CD4-positive, CD25-positive, alpha-beta regulatory T cell (primary cell): ENCODE results near the gene IGSF1. TPM values are rescaled to one million over a fixed set of nuclear protein-coding genes. Genes with fewer than 3 reads are reported as not detected.

Source experiments
- ATAC-seq, 2 donors: fragments of 150-1000 bp; cut with Tn5 transposase; one replicate each; pipeline ENCODE4 v1.10.0; 2021; ENCODE audit warnings: low read depth in 2 of 2, moderate number of reproducible peaks in 2 of 2, moderate library complexity in 1 of 2
- DNase-seq, 3 donors: peaks; one replicate each; pipeline versions ENCODE4 v3.0.0 to v3.0.0-alpha.2; 2012 to 2022; ENCODE audit warnings: mixed read lengths in 1 of 3
- H3K27ac ChIP-seq: one replicate; pipeline ENCODE4 v1.7.0; 2013; ENCODE audit warnings: mild to moderate bottlenecking, low read length; ENCODE audit not compliant: insufficient read depth, poor library complexity, severe bottlenecking
- H3K27me3 ChIP-seq: one replicate; pipeline ENCODE4 v1.7.0; 2013; ENCODE audit warnings: low read length; ENCODE audit not compliant: control insufficient read depth, insufficient read depth
- H3K36me3 ChIP-seq: one replicate; pipeline ENCODE4 v1.7.0; 2013; ENCODE audit warnings: mild to moderate bottlenecking, low read length, moderate library complexity; ENCODE audit not compliant: control insufficient read depth, insufficient read depth
- H3K4me1 ChIP-seq: 2 replicates; pipeline ENCODE4 v1.7.0; 2013; ENCODE audit warnings: mild to moderate bottlenecking, low read length; ENCODE audit not compliant: insufficient read depth, control insufficient read depth, poor library complexity, severe bottlenecking
- H3K4me3 ChIP-seq: one replicate; pipeline ENCODE4 v1.7.0; 2013; ENCODE audit warnings: low read depth, mild to moderate bottlenecking, low read length, moderate library complexity
- H3K9me3 ChIP-seq, 2 experiments: 1 replicate in 1 of 2; 2 replicates in 1 of 2; pipeline ENCODE4 v1.7.0; 2013; ENCODE audit warnings: low read length in 2 of 2, mild to moderate bottlenecking in 1 of 2, moderate library complexity in 1 of 2; ENCODE audit not compliant: control insufficient read depth in 2 of 2
- H3K27ac Mint-ChIP-seq, 3 donors: one replicate each; pipeline ENCODE4 v1.8.0; 2020 to 2022; ENCODE audit warnings: mild to moderate bottlenecking in 3 of 3, mixed read lengths in 3 of 3, moderate library complexity in 2 of 3
- H3K27me3 Mint-ChIP-seq: one replicate; pipeline ENCODE4 v1.8.0; 2022; ENCODE audit warnings: mild to moderate bottlenecking, mixed read lengths
- H3K36me3 Mint-ChIP-seq: one replicate; pipeline ENCODE4 v1.8.0; 2020; ENCODE audit warnings: mixed read lengths
- H3K4me1 Mint-ChIP-seq, 4 donors: one replicate each; pipeline ENCODE4 v1.8.0; 2020 to 2022; ENCODE audit warnings: mixed read lengths in 4 of 4, mild to moderate bottlenecking in 1 of 4
- H3K4me3 Mint-ChIP-seq, 4 donors: one replicate each; pipeline ENCODE4 v1.8.0; 2020 to 2022; ENCODE audit warnings: mild to moderate bottlenecking in 4 of 4, mixed read lengths in 4 of 4, moderate library complexity in 3 of 4
- H3K9me3 Mint-ChIP-seq, 7 donors: one replicate each; pipeline ENCODE4 v1.8.0; 2020 to 2022; ENCODE audit warnings: mixed read lengths in 7 of 7, mild to moderate bottlenecking in 3 of 7, moderate library complexity in 2 of 7
- polyA plus RNA-seq, 4 donors: library from polyadenylated mRNA; unstranded; fragments of 300-500 nt; fragmentation: Illumina TruSeq; gene quantifications; one replicate each; pipeline ENCODE4 v1.2.3, GENCODE V29; 2021
- total RNA-seq: library from RNA; stranded (reverse); gene quantifications from one replicate; pipeline ENCODE4 v1.2.3, GENCODE V29; 2022

The IGSF1 gene
- total and polyA plus RNA-seq, 5 donors from 2014 or later = not detected

GRCh38 chrX:131308980-131309379, 19.9 kb upstream of the IGSF1 start:
- H3K27ac ChIP-seq = no peak overlapping the region
- Mint-ChIP-seq H3K4me3 (no peak overlapping the region), H3K4me1 (no peaks in the 10 kb centered on the region), H3K9me3 (no peaks in the 10 kb centered on the region), H3K27me3 (no peaks in the 10 kb centered on the region), H3K36me3 (no peaks in the 10 kb centered on the region), H3K27ac (no peak overlapping the region)
- no peak for ATAC-seq
- no peaks in the 10 kb centered on the region for H3K27me3 ChIP-seq
- no peak for DNase-seq
- no peaks in the 10 kb centered on the region for H3K4me1 ChIP-seq
- no peaks in the 10 kb centered on the region for H3K36me3 ChIP-seq
- no peak overlapping the region for H3K4me3 ChIP-seq
- no peaks in the 10 kb centered on the region for H3K9me3 ChIP-seq

GRCh38 chrX:131306601-131307000, 17.5 kb upstream of the IGSF1 start:
- Mint-ChIP-seq H3K27ac (no peak overlapping the region), H3K36me3 (no peaks in the 10 kb centered on the region), H3K27me3 (no peaks in the 10 kb centered on the region), H3K9me3 (no peaks in the 10 kb centered on the region), H3K4me1 (no peaks in the 10 kb centered on the region), H3K4me3 (no peak overlapping the region)
- ATAC-seq (no peak), DNase-seq (no peak)
- Histone ChIP-seq H3K9me3 (no peaks in the 10 kb centered on the region), H3K4me1 (no peaks in the 10 kb centered on the region), H3K27ac (no peak overlapping the region), H3K4me3 (no peak overlapping the region), H3K27me3 (no peaks in the 10 kb centered on the region), H3K36me3 (no peaks in the 10 kb centered on the region)

- ATAC-seq = no peak
- no peak overlapping the region for H3K27ac Mint-ChIP-seq
- no peaks in the 10 kb centered on the region for H3K4me1 Mint-ChIP-seq
- H3K4me3 Mint-ChIP-seq = no peak overlapping the region
- H3K4me1 ChIP-seq = no peaks in the 10 kb centered on the region
- H3K36me3 Mint-ChIP-seq = no peaks in the 10 kb centered on the region
- H3K27me3 ChIP-seq = no peaks in the 10 kb centered on the region
- no peaks in the 10 kb centered on the region for H3K36me3 ChIP-seq
- H3K27me3 Mint-ChIP-seq = no peaks in the 10 kb centered on the region
- no peak overlapping the region for H3K27ac ChIP-seq
- no peaks in the 10 kb centered on the region for H3K9me3 ChIP-seq
- no peak overlapping the region for H3K4me3 ChIP-seq
- H3K9me3 Mint-ChIP-seq = no peaks in the 10 kb centered on the region
- DNase-seq = no peak
Measured at GRCh38 chrX:131305926-131306325, 16.8 kb upstream of the IGSF1 start.

GRCh38 chrX:131302701-131303100, 13.6 kb upstream of the IGSF1 start:
- H3K9me3 Mint-ChIP-seq = no peaks in the 10 kb centered on the region
- no peaks in the 10 kb centered on the region for H3K4me1 Mint-ChIP-seq
- Histone ChIP-seq H3K27me3 (no peaks in the 10 kb centered on the region), H3K27ac (no peak overlapping the region), H3K9me3 (no peaks in the 10 kb centered on the region), H3K4me1 (no peaks in the 10 kb centered on the region), H3K4me3 (no peak overlapping the region), H3K36me3 (no peaks in the 10 kb centered on the region)
- no peak for DNase-seq
- H3K4me3 Mint-ChIP-seq = no peak overlapping the region
- no peaks in the 10 kb centered on the region for H3K27me3 Mint-ChIP-seq
- no peaks in the 10 kb centered on the region for H3K36me3 Mint-ChIP-seq
- no peak overlapping the region for H3K27ac Mint-ChIP-seq
- ATAC-seq = no peak

GRCh38 chrX:131301155-131301554, 12.0 kb upstream of the IGSF1 start:
- ATAC-seq (no peak), DNase-seq (no peak)
- Mint-ChIP-seq H3K27ac (no peak overlapping the region), H3K36me3 (no peaks in the 10 kb centered on the region), H3K9me3 (no peaks in the 10 kb centered on the region), H3K4me1 (no peaks in the 10 kb centered on the region), H3K4me3 (no peak overlapping the region), H3K27me3 (no peaks in the 10 kb centered on the region)
- no peaks in the 10 kb centered on the region for H3K36me3 ChIP-seq
- no peak overlapping the region for H3K27ac ChIP-seq
- H3K4me3 ChIP-seq = no peak overlapping the region
- H3K27me3 ChIP-seq = no peaks in the 10 kb centered on the region
- H3K4me1 ChIP-seq = no peaks in the 10 kb centered on the region
- no peaks in the 10 kb centered on the region for H3K9me3 ChIP-seq

- Mint-ChIP-seq H3K27ac (no peak overlapping the region), H3K27me3 (no peaks in the 10 kb centered on the region), H3K9me3 (no peaks in the 10 kb centered on the region), H3K36me3 (no peaks in the 10 kb centered on the region), H3K4me3 (no peak overlapping the region), H3K4me1 (no peaks in the 10 kb centered on the region)
- H3K27ac ChIP-seq = no peak overlapping the region
- H3K27me3 ChIP-seq = no peaks in the 10 kb centered on the region
- DNase-seq = no peak
- H3K4me3 ChIP-seq = no peak overlapping the region
- no peaks in the 10 kb centered on the region for H3K4me1 ChIP-seq
- H3K36me3 ChIP-seq = no peaks in the 10 kb centered on the region
- H3K9me3 ChIP-seq = no peaks in the 10 kb centered on the region
- ATAC-seq = no peak
Measured at GRCh38 chrX:131298846-131299245, 9.7 kb upstream of the IGSF1 start.

GRCh38 chrX:131298036-131298435, 8.9 kb upstream of the IGSF1 start:
- Histone ChIP-seq H3K36me3 (no peaks in the 10 kb centered on the region), H3K9me3 (no peaks in the 10 kb centered on the region), H3K4me1 (no peaks in the 10 kb centered on the region), H3K27ac (no peak overlapping the region), H3K4me3 (no peak overlapping the region), H3K27me3 (no peaks in the 10 kb centered on the region)
- DNase-seq = no peak
- peaks cover 0 to 1% (median 0%) of the 10 kb centered on the region in 7 donors for H3K9me3 Mint-ChIP-seq
- no peaks in the 10 kb centered on the region for H3K4me1 Mint-ChIP-seq
- ATAC-seq = no peak
- H3K4me3 Mint-ChIP-seq = no peak overlapping the region
- H3K27me3 Mint-ChIP-seq = no peaks in the 10 kb centered on the region
- no peak overlapping the region for H3K27ac Mint-ChIP-seq
- no peaks in the 10 kb centered on the region for H3K36me3 Mint-ChIP-seq

- no peak overlapping the region for H3K27ac Mint-ChIP-seq
- no peak overlapping the region for H3K4me3 Mint-ChIP-seq
- Histone ChIP-seq H3K27me3 (no peaks in the 10 kb centered on the region), H3K4me1 (no peaks in the 10 kb centered on the region), H3K4me3 (no peak overlapping the region), H3K9me3 (no peaks in the 10 kb centered on the region), H3K27ac (no peak overlapping the region), H3K36me3 (no peaks in the 10 kb centered on the region)
- peaks cover 0 to 3% (median 0%) of the 10 kb centered on the region in 7 donors for H3K9me3 Mint-ChIP-seq
- DNase-seq (no peak), ATAC-seq (no peak)
- peaks cover 11% of the 10 kb centered on the region for H3K27me3 Mint-ChIP-seq
- no peaks in the 10 kb centered on the region for H3K36me3 Mint-ChIP-seq
- H3K4me1 Mint-ChIP-seq = no peaks in the 10 kb centered on the region
Measured at GRCh38 chrX:131289527-131289926, 421 bp upstream of the IGSF1 start.
